Measurements from ENCODE around the gene TMIGD1.

- TF ChIP-seq CTCF (IDR thresholded peaks at IDR 0.05; ENCODE audit: extremely low read depth in 1 of 2, insufficient read depth in 1 of 2, low read depth in 1 of 2, low read length in 2 of 2), result no peak
- TF ChIP-seq POLR2A (IDR thresholded peaks at IDR 0.05; ENCODE audit: low read depth, low read length), result no peak
- TF ChIP-seq POLR2AphosphoS5 (IDR thresholded peaks at IDR 0.05; ENCODE audit: insufficient read depth, low read depth, low read length), result no peak
- no peak for TF ChIP-seq EZH2 (IDR thresholded peaks at IDR 0.05; ENCODE audit: borderline replicate concordance, low read depth, low read length, severe bottlenecking)
- no peak for TF ChIP-seq GATA2 (IDR thresholded peaks at IDR 0.05; ENCODE audit: insufficient read depth, insufficient read length, low read depth, low read length)
- TF ChIP-seq MAX (IDR thresholded peaks at IDR 0.05; ENCODE audit: insufficient read depth, insufficient read length), result no peak
- TF ChIP-seq JUN (IDR thresholded peaks at IDR 0.05; ENCODE audit: borderline replicate concordance, insufficient read depth, insufficient read length, low read depth), result no peak
Observed at GRCh38 chr17:30304778-30305177, 29.1 kb downstream of the TMIGD1 start.
